ENCODE results near the gene DPEP1. TPM values are rescaled to one million over a fixed set of nuclear protein-coding genes. Genes with fewer than 3 reads are reported as not detected.

DPEP1 gene
- total RNA-seq, 4 donors from 2014 or later: 0.39 to 2.5 (median 0.74) TPM

GRCh38 chr16:89604764-89605163 is 8.7 kb upstream of the DPEP1 start:
- TF ChIP-seq CTCF (IDR thresholded peaks at IDR 0.05) (no peak), EP300 (IDR thresholded peaks at IDR 0.05) (no peak), POLR2A (IDR thresholded peaks at IDR 0.05) (no peak)
- H3K27me3 ChIP-seq: peaks cover 0 to 13% of the 10 kb centered on the region in 2 donors
- 80 to 89% methylated on average over 11 to 16 of the region's 16 CpGs for WGBS, 2 donors

GRCh38 chr16:89605186-89605970 is 8.1 kb upstream of the DPEP1 start:
- TF ChIP-seq POLR2A (IDR thresholded peaks at IDR 0.05): no peak
- no peak for TF ChIP-seq CTCF (IDR thresholded peaks at IDR 0.05)
- TF ChIP-seq EP300 (IDR thresholded peaks at IDR 0.05): no peak
- H3K27ac ChIP-seq: no peak overlapping the region
- no peak overlapping the region for H3K4me3 ChIP-seq
- no peak for DNase-seq (ENCODE audit: low spot score in 2 of 2)
- WGBS, 2 donors: 75 to 85% methylated on average over 11 to 21 of the region's 34 CpGs
- no peaks in the 10 kb centered on the region for H3K36me3 ChIP-seq
- no peaks in the 10 kb centered on the region for H3K9me3 ChIP-seq
- H3K27me3 ChIP-seq: peaks cover 0 to 13% of the 10 kb centered on the region in 2 donors
- peaks cover 0 to 13% (median 8%) of the 10 kb centered on the region in 4 donors for H3K4me1 ChIP-seq

More at GRCh38 chr16:89604764-89605163, 8.7 kb upstream of the DPEP1 start:
- peaks cover 0 to 13% (median 8%) of the 10 kb centered on the region in 4 donors for H3K4me1 ChIP-seq
- H3K36me3 ChIP-seq: no peaks in the 10 kb centered on the region
- no peaks in the 10 kb centered on the region for H3K9me3 ChIP-seq
- no peak overlapping the region for H3K27ac ChIP-seq
- no peak for DNase-seq (ENCODE audit: low spot score in 2 of 2)
- no peak overlapping the region for H3K4me3 ChIP-seq

DNA sequence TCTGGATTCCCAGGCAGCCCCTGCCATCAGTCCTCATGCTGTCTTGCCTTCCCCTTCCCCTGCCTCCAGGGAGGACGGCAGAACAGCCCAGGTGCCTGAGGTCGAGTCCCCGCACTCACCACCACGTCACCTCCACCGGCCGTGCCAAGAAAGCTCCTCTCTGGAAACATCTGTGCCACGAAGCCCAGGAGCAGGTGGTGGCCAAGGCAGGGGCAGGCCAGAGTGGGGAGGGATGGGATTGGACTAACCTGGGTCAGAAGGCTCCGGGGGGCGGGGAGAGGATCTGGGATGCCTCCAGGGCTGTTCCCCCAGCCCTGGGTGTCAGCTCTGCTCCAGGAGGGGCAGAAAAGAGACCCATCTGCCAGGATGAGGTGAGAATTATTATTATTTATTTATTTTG is 7.4 kb upstream of the DPEP1 start:
- Histone ChIP-seq H3K4me3 (no peak overlapping the region), H3K9me3 (no peaks in the 10 kb centered on the region), H3K27me3 (peaks cover 0 to 13% of the 10 kb centered on the region in 2 donors), H3K4me1 (peaks cover 0 to 13% (median 8%) of the 10 kb centered on the region in 4 donors), H3K27ac (no peak overlapping the region), H3K36me3 (no peaks in the 10 kb centered on the region)
- TF ChIP-seq POLR2A (IDR thresholded peaks at IDR 0.05): no peak
- no peak for TF ChIP-seq CTCF (IDR thresholded peaks at IDR 0.05)
- no peak for TF ChIP-seq EP300 (IDR thresholded peaks at IDR 0.05)
- no peak for DNase-seq (ENCODE audit: low spot score in 2 of 2)
- WGBS, 2 donors: 85 to 86% methylated on average over 9 of the region's 9 CpGs

- Histone ChIP-seq H3K4me1 (peaks cover 0 to 8% (median 5%) of the 10 kb centered on the region in 4 donors), H3K36me3 (no peaks in the 10 kb centered on the region), H3K27ac (no peak overlapping the region), H3K4me3 (no peak overlapping the region), H3K27me3 (peaks cover 0 to 10% of the 10 kb centered on the region in 2 donors), H3K9me3 (no peaks in the 10 kb centered on the region)
- WGBS, 2 donors: 84% methylated on average over 9 of the region's 9 CpGs
- no peak for TF ChIP-seq EP300 (IDR thresholded peaks at IDR 0.05)
- TF ChIP-seq CTCF (IDR thresholded peaks at IDR 0.05): no peak
- TF ChIP-seq POLR2A (IDR thresholded peaks at IDR 0.05): no peak
- no peak for DNase-seq (ENCODE audit: low spot score in 2 of 2)
Observed at GRCh38 chr16:89607453-89607852, 6.0 kb upstream of the DPEP1 start.

- H3K36me3 ChIP-seq: no peaks in the 10 kb centered on the region
- H3K27ac ChIP-seq: no peak overlapping the region
- TF ChIP-seq POLR2A (IDR thresholded peaks at IDR 0.05): no peak
- no peak for TF ChIP-seq EP300 (IDR thresholded peaks at IDR 0.05)
- no peak for TF ChIP-seq CTCF (IDR thresholded peaks at IDR 0.05)
- peaks cover 0 to 16% of the 10 kb centered on the region in 2 donors for H3K27me3 ChIP-seq
- H3K4me1 ChIP-seq: peaks cover 0 to under 1% (median 0%) of the 10 kb centered on the region in 4 donors
- H3K9me3 ChIP-seq: no peaks in the 10 kb centered on the region
- DNase-seq (ENCODE audit: low spot score in 2 of 2): no peak
- WGBS, 2 donors: 78 to 80% methylated on average over 32 of the region's 32 CpGs
- H3K4me3 ChIP-seq: no peak overlapping the region
Observed at GRCh38 chr16:89607937-89608740, 5.3 kb upstream of the DPEP1 start.
